ENCODE results near the gene DEFB124. TPM values are rescaled to one million over a fixed set of nuclear protein-coding genes. Genes with fewer than 3 reads are reported as not detected.
"Not testable (repeated sequence)": the region's sequence is repeated elsewhere in the genome, so short reads cannot be mapped to it uniquely, and the experiment has no call there.

The DEFB124 gene
- total RNA-seq, 1 donor = not detected

- DNase-seq (ENCODE audit: low read depth) = no peak
- no peak for TF ChIP-seq CTCF (IDR thresholded peaks at IDR 0.05; ENCODE audit: insufficient read depth, low read depth, low read length)
- peak overlapping the region; percentile 99 for H3K4me3 ChIP-seq (ENCODE audit: low read depth, low read length)
These were observed 40.8 kb upstream of the DEFB124 start for GRCh38 chr20:31515775-31516107.

GRCh38 chr20:31515072-31515774 is 40.3 kb upstream of the DEFB124 start:
- TF ChIP-seq CTCF (IDR thresholded peaks at IDR 0.05; ENCODE audit: insufficient read depth, low read depth, low read length) = no peak
- peak overlapping the region; percentile 99 for H3K4me3 ChIP-seq (ENCODE audit: low read depth, low read length)
- no peak for DNase-seq (ENCODE audit: low read depth)

GRCh38 chr20:31514154-31515071 is 39.5 kb upstream of the DEFB124 start, which contains the start of gene HM13:
Gene HM13, plus strand, starts transcription at chr20:31514442. Its CDS starts 110 bp downstream, at chr20:31514552.
- peak; percentile 94 for DNase-seq (ENCODE audit: low read depth)
- TF ChIP-seq CTCF (IDR thresholded peaks at IDR 0.05; ENCODE audit: insufficient read depth, low read depth, low read length) = peak; percentile 96
- H3K4me3 ChIP-seq (ENCODE audit: low read depth, low read length) = peak within 1 kb of the TSS; percentile 99

DNA sequence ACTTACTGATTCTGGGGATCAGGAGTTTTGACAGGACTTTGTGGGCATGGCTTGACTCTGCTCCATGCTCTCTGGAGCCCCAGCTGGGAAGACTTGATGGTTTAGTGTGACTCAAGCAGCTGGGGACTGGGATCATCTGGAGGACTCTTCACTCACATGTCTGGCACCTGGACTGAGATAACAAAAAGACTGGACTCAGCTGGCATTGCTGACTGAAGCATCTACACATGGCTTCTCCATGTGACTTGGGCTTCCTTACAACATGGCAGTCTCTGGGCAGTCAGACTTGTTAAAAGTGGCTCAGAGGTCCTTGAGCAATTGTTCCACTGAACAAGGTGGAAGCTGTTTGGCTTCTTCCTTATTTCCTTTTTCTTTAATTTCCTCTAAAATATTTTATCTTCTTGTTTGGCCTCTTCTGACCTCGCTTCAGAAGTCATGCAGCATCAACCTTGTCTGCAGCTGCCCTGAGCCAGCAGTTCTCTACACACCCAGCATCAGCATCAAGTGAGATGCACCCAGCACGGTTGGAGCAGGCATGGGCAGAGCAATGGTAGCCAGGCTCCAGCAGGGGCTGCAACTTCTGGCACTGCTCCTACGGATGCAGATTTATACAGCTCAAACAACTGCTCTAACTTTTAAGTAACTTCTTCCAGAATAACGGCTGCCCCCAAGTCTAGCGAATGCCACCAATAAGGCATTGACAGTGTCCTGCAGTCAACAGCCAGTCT is 33.8 kb upstream of the DEFB124 start:
- no peak for TF ChIP-seq CTCF (IDR thresholded peaks at IDR 0.05; ENCODE audit: insufficient read depth, low read depth, low read length)
- no peak for DNase-seq (ENCODE audit: low read depth)
- H3K4me3 ChIP-seq (ENCODE audit: low read depth, low read length) = no peak overlapping the region

DNA sequence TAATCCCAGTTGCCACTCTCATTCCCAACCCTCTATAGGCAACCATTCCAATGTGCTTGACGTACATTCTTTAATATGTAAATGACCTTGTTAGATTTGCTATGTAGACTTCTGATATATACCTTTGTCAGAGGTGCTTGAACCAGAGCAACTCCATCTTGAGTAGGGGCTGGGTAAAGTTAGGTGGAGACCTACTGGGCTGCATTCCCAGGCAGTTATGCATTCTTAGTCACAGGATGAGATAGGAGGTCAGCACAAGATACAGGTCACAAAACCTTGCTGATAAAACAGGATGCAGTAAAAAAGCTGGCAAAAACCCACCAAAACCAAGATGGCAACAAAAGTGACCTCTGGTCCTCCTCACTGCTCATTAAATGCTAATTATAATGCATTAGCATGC is 31.0 kb upstream of the DEFB124 start:
- TF ChIP-seq CTCF (IDR thresholded peaks at IDR 0.05; ENCODE audit: insufficient read depth, low read depth, low read length) = no peak
- no peak overlapping the region for H3K4me3 ChIP-seq (ENCODE audit: low read depth, low read length)
- peak; percentile 14 for DNase-seq (ENCODE audit: low read depth)

DNA sequence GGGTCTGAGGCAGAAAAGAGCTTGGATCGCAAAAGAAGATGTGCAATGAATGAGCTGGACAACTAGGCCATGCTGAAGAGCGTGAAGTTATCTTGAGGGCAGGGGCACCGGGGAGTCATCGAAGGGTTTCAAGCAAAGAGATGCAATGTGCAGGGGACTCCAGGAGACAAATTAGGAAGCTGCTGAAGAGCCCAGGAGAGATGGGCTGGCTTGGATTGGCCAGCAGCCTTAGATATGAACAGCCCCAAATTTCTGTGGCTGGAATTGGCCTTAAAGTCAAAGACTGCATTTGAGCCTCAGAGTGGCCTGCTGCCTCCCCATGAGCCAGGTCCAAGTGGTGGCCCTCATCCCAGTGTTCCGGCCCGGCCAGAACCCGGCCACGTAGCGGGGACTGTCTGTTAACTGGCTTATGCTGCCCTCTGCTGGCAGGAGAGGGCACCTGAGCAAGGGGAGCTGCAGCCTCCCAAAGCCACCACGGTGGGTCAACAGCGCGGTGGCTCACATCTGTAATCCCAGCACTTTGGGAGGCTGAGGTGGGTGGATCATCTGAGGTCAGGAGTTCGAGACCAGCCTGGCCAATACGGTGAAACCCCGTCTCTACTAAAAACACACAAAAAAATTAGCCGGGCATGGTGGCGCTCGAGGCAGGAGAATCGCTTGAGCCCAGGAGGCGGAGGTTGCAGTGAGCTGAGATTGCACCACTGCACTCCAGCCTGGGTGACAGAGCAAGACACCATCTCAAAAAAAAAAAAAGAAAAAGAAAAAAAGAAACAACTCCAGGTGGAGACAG is 28.2 kb upstream of the DEFB124 start:
- TF ChIP-seq CTCF (IDR thresholded peaks at IDR 0.05; ENCODE audit: insufficient read depth, low read depth, low read length) = peak; percentile 90
- not testable (repeated sequence) for H3K4me3 ChIP-seq (ENCODE audit: low read depth, low read length)
- peak; percentile 70 for DNase-seq (ENCODE audit: low read depth)

Measured in fibroblast of villous mesenchyme (primary cell).